Gastroesophageal sphincter (tissue), 2 donors: ENCODE results near the gene C10orf53.

ENCODE experiments used
- POLR2A ChIP-seq, 2 donors: fragments of 450-650 bp; IDR thresholded peaks; one replicate each; pipeline ENCODE4 v1.6.1; 2017; ENCODE audit warnings: antibody characterized with exemption in 2 of 2, mild to moderate bottlenecking in 2 of 2, moderate library complexity in 1 of 2
- POLR2AphosphoS5 ChIP-seq: sonication (generic); formaldehyde crosslinking; IDR thresholded peaks from one replicate; pipeline ENCODE4 v1.6.1; 2017; ENCODE audit warnings: antibody characterized with exemption

- TF ChIP-seq POLR2A (IDR thresholded peaks at IDR 0.05): no peak
- no peak for TF ChIP-seq POLR2AphosphoS5
Measured at GRCh38 chr10:49678827-49679479, 498 bp upstream of the C10orf53 start.
